MCF 10A (cell line): Measurements from ENCODE around the gene CHSY3. TPM values are rescaled to one million over a fixed set of nuclear protein-coding genes. Genes with fewer than 3 reads are reported as not detected.
A peak's percentile ranks its signal among the peaks of the same experiment; 100 is the strongest.

ENCODE experiments used
- BruUV-seq: library from RNA; stranded (reverse); fragments of 400-500 nt; replicated peaks from 2 replicates; lab custom pipeline; 2021; lab: Mats Ljungman, UMichigan
- CTCF ChIA-PET: fragments of 300-600 bp; sonication (Branson Sonifier 250); formaldehyde crosslinking; extraction: SDS; loops from one replicate; lab custom pipeline; 2021; ENCODE audit warnings: antibody characterized with exemption, inconsistent platforms; lab: Yijun Ruan, JAX
- POLR2A ChIA-PET: fragments of 300-600, 350-650 bp; sonication (Branson Sonifier 250); formaldehyde crosslinking; extraction: SDS; loops from one replicate; lab custom pipeline; 2020; ENCODE audit warnings: antibody characterized with exemption, inconsistent platforms; lab: Yijun Ruan, JAX
- DNase-seq: peaks from one replicate; pipeline ENCODE4 v3.0.0-alpha.2; 2018; ENCODE audit not compliant: unreplicated experiment
- H3K27ac Mint-ChIP-seq: one replicate; pipeline ENCODE4 v1.8.0; 2022; ENCODE audit warnings: mild to moderate bottlenecking, low read depth, mixed read lengths; ENCODE audit not compliant: unreplicated experiment
- H3K27me3 Mint-ChIP-seq: one replicate; pipeline ENCODE4 v1.8.0; 2022; ENCODE audit warnings: mixed read lengths; ENCODE audit not compliant: insufficient read depth, unreplicated experiment
- H3K36me3 Mint-ChIP-seq: one replicate; pipeline ENCODE4 v1.8.0; 2022; ENCODE audit warnings: mild to moderate bottlenecking, moderate library complexity, mixed read lengths; ENCODE audit not compliant: insufficient read depth, unreplicated experiment
- H3K4me1 Mint-ChIP-seq: one replicate; pipeline ENCODE4 v1.8.0; 2022; ENCODE audit warnings: mixed read lengths; ENCODE audit not compliant: insufficient read depth, unreplicated experiment
- H3K4me3 Mint-ChIP-seq: one replicate; pipeline ENCODE4 v1.8.0; 2022; ENCODE audit warnings: mild to moderate bottlenecking, moderate library complexity, mixed read lengths; ENCODE audit not compliant: unreplicated experiment
- H3K9me3 Mint-ChIP-seq: one replicate; pipeline ENCODE4 v1.8.0; 2022; ENCODE audit warnings: mixed read lengths; ENCODE audit not compliant: unreplicated experiment
- CTCF ChIP-seq: fragments of 200-600 bp; IDR thresholded peaks from one replicate; pipeline ENCODE4 v1.8.0; 2022; ENCODE audit warnings: antibody characterized with exemption, mild to moderate bottlenecking; ENCODE audit not compliant: unreplicated experiment
- intact Hi-C: fragments of 100-400 bp; cut with micrococcal nuclease; formaldehyde crosslinking; loops from 2 replicates; pipeline ENCODE4 v1.14.1; 2022
- total RNA-seq: library from RNA; stranded (reverse); gene quantifications from 2 replicates; pipeline ENCODE4 v1.2.3, GENCODE V29; 2022

Gene CHSY3
- total RNA-seq, 1 experiment from 2014 or later = 0.82 TPM

- intact Hi-C loops = no loop called here
- no peak for DNase-seq
- H3K27ac Mint-ChIP-seq = no peak overlapping the region
- ChIA-PET CTCF (no interaction called here), POLR2A (interaction anchor here (1.3 kb wide), 1 partner anchor 24 kb away, joined by 3 read pairs; no protein-coding TSS in a partner anchor)
- H3K4me1 Mint-ChIP-seq = peaks cover 9% of the 10 kb centered on the region
- no TSS peak for BruUV-seq
- no peaks in the 10 kb centered on the region for H3K27me3 Mint-ChIP-seq
- no peaks in the 10 kb centered on the region for H3K36me3 Mint-ChIP-seq
- H3K4me3 Mint-ChIP-seq = no peak overlapping the region
- no peak for TF ChIP-seq CTCF
- H3K9me3 Mint-ChIP-seq = peaks cover 14% of the 10 kb centered on the region
These were observed 33.8 kb downstream of the CHSY3 start for GRCh38 chr5:129938077-129938476.

- no peaks in the 10 kb centered on the region for H3K9me3 Mint-ChIP-seq
- ChIA-PET CTCF (interaction anchor here (0.6 to 0.8 kb wide), 3 partner anchors 15 to 172 kb away, joined by 3 to 6 read pairs (median 3); no protein-coding TSS in a partner anchor), POLR2A (interaction anchor here (0.5 to 1.2 kb wide), 3 partner anchors 19 to 40 kb away, joined by 3 read pairs; partner anchors contain the start of gene CHSY3)
These were observed 39.7 kb downstream of the CHSY3 start for GRCh38 chr5:129943936-129944335.

GRCh38 chr5:129945028-129945427 is 40.8 kb downstream of the CHSY3 start:
- intact Hi-C loops = no loop called here
- H3K36me3 Mint-ChIP-seq = no peaks in the 10 kb centered on the region
- ChIA-PET CTCF (interaction anchor here (0.6 to 0.7 kb wide), 2 partner anchors 1444 to 1619 kb away, joined by 3 read pairs; no protein-coding TSS in a partner anchor), POLR2A (interaction anchor here (1.1 to 1.6 kb wide), 5 partner anchors 12 to 76 kb away, joined by 3 to 6 read pairs (median 4); partner anchors contain the start of gene CHSY3)
- no peaks in the 10 kb centered on the region for H3K9me3 Mint-ChIP-seq
- no peak for TF ChIP-seq CTCF
- no peaks in the 10 kb centered on the region for H3K27me3 Mint-ChIP-seq
- H3K4me1 Mint-ChIP-seq = peaks cover 22% of the 10 kb centered on the region
- DNase-seq = peak; percentile 91
- peak overlapping the region; percentile 32 for H3K4me3 Mint-ChIP-seq
- H3K27ac Mint-ChIP-seq = peak overlapping the region; percentile 94
- no TSS peak for BruUV-seq

More at GRCh38 chr5:129943936-129944335, 39.7 kb downstream of the CHSY3 start:
- intact Hi-C loops = no loop called here
- no peak for TF ChIP-seq CTCF
- Mint-ChIP-seq H3K4me1 (peaks cover 22% of the 10 kb centered on the region), H3K4me3 (peak overlapping the region; percentile 12), H3K36me3 (no peaks in the 10 kb centered on the region), H3K27me3 (no peaks in the 10 kb centered on the region), H3K27ac (peak overlapping the region; percentile 94)
- no peak for DNase-seq
- no TSS peak for BruUV-seq

DNA sequence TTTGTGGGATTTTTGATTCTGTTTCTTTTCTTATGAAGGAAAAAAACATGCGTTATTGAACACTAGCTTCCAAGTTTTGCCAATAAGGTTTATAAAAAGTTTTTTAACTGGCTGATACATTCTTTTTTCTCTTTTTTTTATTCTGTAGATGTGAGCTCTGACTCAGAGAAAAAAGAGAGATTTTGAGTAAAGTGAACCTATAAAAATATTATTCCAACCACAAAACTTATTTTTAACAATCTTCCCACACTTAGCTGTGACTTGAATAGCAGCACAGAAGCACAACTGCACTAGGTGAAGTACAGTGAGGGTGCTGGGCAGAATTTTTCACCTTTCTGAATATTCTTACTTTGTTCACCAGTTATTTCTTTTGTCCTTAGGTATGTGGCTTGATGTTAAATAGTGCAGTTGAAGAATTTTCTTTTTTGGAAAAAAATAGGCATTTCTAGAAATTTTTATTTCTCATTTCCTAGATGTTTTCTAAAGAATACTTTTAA is 41.6 kb downstream of the CHSY3 start:
- CTCF ChIA-PET = no interaction called here

More for the DNA sequence above, 41.6 kb downstream of the CHSY3 start:
- H3K36me3 Mint-ChIP-seq = no peaks in the 10 kb centered on the region
- POLR2A ChIA-PET = interaction anchor here (0.6 to 1.6 kb wide), 4 partner anchors 11 to 1850 kb away, joined by 3 to 6 read pairs (median 4); no protein-coding TSS in a partner anchor
- DNase-seq = no peak
- peak overlapping the region; percentile 32 for H3K4me3 Mint-ChIP-seq
- no TSS peak for BruUV-seq
- H3K27me3 Mint-ChIP-seq = no peaks in the 10 kb centered on the region
- peaks cover 22% of the 10 kb centered on the region for H3K4me1 Mint-ChIP-seq
- intact Hi-C loops = no loop called here
- peak overlapping the region; percentile 94 for H3K27ac Mint-ChIP-seq
- no peak for TF ChIP-seq CTCF
- no peaks in the 10 kb centered on the region for H3K9me3 Mint-ChIP-seq
